ES-I3 (cell line): ENCODE measurements around the gene MFSD2A.
"Not testable (repeated sequence)": the region's sequence is repeated elsewhere in the genome, so short reads cannot be mapped to it uniquely, and the experiment has no call there.

ENCODE experiments used
- H3K36me3 ChIP-seq: 2 replicates; pipeline ENCODE4 v1.6.1; 2013; ENCODE audit warnings: mild to moderate bottlenecking, low read length, control low read depth, moderate library complexity; ENCODE audit not compliant: insufficient read depth
- H3K4me1 ChIP-seq: 2 replicates; pipeline ENCODE4 v1.6.1; 2013; ENCODE audit warnings: mild to moderate bottlenecking, control low read depth, low read length; ENCODE audit not compliant: insufficient read depth
- H3K9ac ChIP-seq: 2 replicates; pipeline ENCODE4 v1.6.1; 2013; ENCODE audit warnings: low read depth, mild to moderate bottlenecking, low read length, moderate library complexity
- H3K9me3 ChIP-seq: 2 replicates; pipeline ENCODE4 v1.6.1; 2013; ENCODE audit warnings: mild to moderate bottlenecking, low read length, moderate library complexity; ENCODE audit not compliant: control insufficient read depth, insufficient read depth

MFSD2A gene

DNA sequence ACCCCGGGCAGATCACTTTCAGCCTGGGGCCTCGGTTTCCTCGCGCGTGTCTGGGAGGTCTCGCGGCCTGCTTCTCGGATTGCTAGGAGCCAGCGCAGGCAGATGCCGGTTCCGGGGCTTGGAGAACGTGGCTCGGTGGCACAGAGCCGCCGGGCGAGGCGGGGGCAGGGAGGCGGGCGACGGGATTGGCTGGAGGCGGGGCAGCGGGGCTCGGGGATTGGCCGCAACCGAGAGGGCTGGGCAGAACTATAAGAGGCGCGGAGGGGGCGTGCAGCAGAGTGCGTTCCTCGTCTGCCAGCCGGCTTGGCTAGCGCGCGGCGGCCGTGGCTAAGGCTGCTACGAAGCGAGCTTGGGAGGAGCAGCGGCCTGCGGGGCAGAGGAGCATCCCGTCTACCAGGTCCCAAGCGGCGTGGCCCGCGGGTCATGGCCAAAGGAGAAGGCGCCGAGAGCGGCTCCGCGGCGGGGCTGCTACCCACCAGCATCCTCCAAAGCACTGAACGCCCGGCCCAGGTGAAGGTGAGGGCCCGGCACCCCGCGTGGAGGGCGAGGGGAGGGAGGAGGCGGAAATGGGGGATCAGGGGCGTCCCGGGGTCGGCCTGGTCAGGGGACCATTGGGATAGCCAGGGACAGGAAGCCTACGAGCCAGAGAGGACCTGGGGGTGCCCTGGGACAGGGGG lies at the start of gene MFSD2A:
TSS of gene MFSD2A (plus strand) at position 276 of the 677 bp plus-strand sequence. CDS start at position 424, 148 bp downstream.
- Histone ChIP-seq H3K36me3 (no peaks in the 10 kb centered on the region), H3K9ac (peak within 1 kb of the TSS; percentile 53), H3K4me1 (no peaks in the 10 kb centered on the region; the same call in 1 of the 2 replicates), H3K9me3 (no peaks in the 10 kb centered on the region)

DNA sequence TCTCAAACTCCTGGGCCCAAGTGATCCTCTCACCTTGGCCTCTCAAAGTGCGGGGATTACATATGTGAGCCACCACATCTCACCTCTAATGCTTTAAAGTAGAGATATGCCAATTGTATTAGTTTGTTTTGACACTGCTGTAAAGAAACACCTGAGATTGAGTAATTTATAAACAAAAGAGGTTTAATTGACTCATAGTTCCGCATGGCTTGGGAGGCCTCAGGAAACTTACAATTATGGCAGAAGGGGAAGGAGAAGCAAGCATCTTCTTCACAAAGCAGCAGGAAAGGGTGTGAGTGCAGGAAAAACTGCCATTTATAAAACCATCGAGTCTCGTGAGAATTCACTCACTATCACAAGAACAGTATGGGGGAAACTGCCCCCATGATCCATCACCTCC lies 49.8 kb upstream of the MFSD2A start:
- no peak overlapping the region for H3K9ac ChIP-seq
- no peaks in the 10 kb centered on the region for H3K36me3 ChIP-seq
- no peaks in the 10 kb centered on the region for H3K4me1 ChIP-seq
- H3K9me3 ChIP-seq, result peaks cover 8% of the 10 kb centered on the region

DNA sequence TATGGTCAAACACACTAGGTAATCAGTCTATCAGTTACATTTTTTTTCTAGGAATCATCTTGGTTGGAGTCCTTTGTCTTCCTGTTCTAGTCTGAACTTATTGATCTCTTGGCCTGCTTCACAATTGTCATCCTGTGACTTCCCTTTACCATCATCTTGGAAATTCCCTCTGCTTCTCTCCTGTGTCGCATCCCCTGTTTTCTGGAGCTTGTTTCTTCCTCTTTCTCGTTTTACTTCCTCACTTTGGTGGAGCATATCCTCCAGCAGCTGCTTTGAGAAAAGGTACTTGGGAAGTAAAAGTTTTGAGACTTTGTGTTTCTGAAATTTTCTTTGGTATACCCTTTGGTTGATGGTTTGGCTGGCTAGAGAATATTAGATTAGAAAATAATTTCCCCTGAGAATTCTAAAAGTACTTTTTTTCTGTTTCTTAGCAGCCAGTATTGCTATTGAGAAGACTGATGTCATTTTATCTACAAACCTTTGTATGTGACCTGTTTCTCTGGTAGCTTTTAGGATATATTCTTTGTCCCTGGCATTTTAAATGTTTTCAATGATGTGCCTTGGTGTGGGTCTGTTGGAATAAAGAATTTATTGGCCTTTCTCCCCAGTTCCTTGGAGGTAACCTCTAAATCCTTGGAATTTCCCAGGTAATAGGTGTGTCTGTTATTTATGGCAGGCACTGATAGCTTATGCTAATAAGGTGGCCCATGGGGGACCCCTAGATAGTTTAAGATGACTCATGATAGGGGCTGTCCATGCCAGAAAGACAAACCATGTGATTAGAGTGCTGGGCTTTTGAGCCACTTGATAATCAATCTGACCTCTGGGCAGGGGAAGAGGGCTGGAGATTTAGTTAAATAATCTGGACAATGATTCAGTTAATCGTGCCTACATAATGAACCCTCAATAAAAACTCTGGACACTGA lies 47.2 kb upstream of the MFSD2A start:
- no peaks in the 10 kb centered on the region for H3K4me1 ChIP-seq
- no peak overlapping the region for H3K9ac ChIP-seq
- H3K36me3 ChIP-seq, result no peaks in the 10 kb centered on the region

DNA sequence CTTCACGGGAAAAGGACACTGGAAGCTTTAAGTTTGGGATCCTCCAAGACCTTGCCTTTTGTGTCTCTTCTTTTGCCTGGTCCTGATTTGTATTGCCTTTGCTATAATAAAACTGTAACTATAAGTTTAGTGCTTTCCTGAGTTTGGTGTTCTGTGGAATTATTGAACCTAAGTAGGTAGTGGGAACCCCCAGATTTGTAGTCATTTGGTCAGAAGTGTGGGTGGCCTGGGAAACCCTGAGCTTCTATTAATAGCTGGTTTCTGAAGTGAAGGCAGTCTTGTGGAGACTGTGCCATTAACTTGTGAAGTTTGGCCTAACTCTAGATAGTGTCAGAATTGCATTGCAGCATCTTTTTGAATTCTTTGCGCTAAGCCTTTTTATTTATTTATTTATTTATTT lies 46.4 kb upstream of the MFSD2A start:
- no peaks in the 10 kb centered on the region for H3K4me1 ChIP-seq
- peaks cover 8% of the 10 kb centered on the region for H3K9me3 ChIP-seq
- no peak overlapping the region for H3K9ac ChIP-seq
- no peaks in the 10 kb centered on the region for H3K36me3 ChIP-seq

More for the DNA sequence above, 47.2 kb upstream of the MFSD2A start:
- peaks cover 8% of the 10 kb centered on the region for H3K9me3 ChIP-seq

DNA sequence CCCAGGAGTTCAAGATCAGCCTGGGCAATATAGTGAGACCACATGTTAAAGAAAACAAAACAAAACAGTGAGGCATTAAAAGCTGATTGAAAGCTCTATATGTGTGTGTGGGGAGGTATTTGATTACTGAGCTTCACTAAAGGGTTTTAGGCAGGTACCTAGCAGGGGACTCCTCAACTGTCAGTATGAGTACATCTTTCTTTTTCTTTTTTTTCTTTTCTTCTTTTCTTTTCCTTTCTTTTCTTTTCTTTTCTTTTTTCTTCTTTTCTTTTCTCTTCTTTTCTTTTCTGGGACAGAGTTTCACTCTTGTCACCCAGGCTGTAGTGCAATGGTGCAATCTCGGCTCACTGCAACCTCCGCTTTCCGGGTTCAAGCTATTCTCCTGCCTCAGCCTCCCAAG lies 44.7 kb upstream of the MFSD2A start:
- no peak overlapping the region for H3K9ac ChIP-seq
- H3K9me3 ChIP-seq, result peaks cover 8% of the 10 kb centered on the region
- H3K4me1 ChIP-seq, result no peaks in the 10 kb centered on the region
- no peaks in the 10 kb centered on the region for H3K36me3 ChIP-seq

DNA sequence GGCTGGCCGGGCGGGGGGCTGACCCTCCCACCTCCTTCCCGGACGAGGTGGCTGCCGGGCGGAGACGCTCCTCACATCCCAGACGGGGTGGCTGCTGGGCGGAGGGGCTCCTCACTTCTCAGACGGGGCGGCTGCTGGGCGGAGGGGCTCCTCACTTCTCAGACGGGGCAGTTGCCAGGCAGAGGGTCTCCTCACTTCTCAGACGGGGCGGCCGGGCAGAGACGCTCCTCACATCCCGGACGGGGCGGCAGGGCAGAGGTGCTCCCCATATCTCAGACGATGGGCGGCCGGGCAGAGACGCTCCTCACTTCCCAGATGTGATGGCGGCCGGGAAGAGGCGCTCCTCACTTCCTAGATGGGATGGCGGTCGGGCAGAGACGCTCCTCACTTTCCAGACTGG lies 41.8 kb upstream of the MFSD2A start:
- not testable (repeated sequence) for H3K9ac ChIP-seq, H3K36me3 ChIP-seq, H3K4me1 ChIP-seq, H3K9me3 ChIP-seq

DNA sequence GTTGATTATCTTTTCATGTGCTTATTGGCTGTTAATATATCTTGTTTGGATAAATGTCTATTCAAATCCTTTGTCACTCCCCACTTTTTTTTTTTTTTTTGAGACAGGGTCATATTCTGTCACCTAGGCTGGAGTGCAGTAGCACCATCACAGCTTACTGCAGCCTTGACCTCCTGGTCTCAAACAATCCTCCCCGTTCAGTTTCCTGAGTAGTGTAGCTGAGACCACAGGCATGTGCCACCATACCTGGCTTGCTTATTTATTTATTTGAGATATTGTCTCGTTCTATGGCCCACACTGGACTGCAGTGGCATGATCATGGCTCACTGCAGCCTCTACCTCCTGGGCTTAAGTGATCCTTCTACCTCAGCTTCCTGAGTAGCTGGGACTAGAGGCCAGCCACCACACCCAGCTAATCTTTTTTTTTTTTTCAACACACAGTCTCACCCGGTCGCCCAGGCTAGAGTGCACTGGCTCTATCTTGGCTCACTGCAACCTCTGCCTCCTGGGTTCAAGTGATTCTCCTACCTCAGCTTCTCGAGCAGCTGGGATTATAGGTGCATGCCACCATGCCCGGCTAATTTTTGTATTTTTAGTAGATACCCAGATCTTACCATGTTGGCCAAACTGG lies 39.3 kb upstream of the MFSD2A start:
- Histone ChIP-seq H3K9ac (no peak overlapping the region), H3K4me1 (no peaks in the 10 kb centered on the region), H3K9me3 (no peaks in the 10 kb centered on the region), H3K36me3 (no peaks in the 10 kb centered on the region)

DNA sequence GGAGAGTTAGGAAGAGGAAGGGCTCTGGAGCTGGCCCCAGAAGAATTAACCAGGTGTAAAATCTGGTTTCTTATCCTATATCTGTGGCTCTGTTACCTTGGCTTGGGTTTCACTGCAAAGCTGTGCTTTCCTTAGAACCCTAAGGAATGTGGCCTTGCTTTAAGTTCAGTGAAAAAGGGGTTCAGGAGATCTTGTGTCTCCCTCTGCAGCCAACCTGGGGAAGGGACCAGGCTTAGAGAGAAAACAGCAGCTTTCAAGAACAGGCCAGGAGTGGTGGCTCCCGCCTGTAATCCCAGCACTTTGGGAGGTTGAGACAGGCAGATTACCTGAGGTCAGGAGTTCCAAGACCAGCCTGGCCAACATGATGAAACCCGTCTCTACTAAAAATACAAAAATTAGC lies 37.1 kb upstream of the MFSD2A start:
- Histone ChIP-seq H3K36me3 (no peaks in the 10 kb centered on the region), H3K4me1 (peaks cover 9% of the 10 kb centered on the region; the same call in 1 of the 2 replicates), H3K9me3 (no peaks in the 10 kb centered on the region), H3K9ac (no peak overlapping the region)

DNA sequence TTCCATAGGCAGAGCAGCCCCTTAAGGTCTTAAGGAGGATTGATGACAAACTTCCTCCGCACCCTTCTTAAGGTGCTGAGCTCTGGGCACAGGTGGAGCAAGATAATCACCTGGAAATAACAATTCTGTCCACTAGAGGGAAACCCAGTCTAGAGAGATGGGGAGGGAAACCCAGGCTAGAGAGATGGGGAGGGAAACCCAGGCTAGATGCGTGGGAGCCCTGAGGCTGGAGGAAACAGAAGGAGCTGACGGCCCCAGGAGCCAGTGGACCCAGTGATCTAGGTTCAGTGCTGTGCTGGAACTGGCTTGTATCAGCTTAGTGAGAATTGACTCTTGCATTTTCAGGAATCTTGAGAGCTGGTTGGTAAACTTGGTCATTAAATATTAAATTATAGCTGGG lies 35.4 kb upstream of the MFSD2A start:
- Histone ChIP-seq H3K9me3 (no peaks in the 10 kb centered on the region), H3K4me1 (peaks cover 9% of the 10 kb centered on the region; the same call in 1 of the 2 replicates), H3K36me3 (no peaks in the 10 kb centered on the region)

DNA sequence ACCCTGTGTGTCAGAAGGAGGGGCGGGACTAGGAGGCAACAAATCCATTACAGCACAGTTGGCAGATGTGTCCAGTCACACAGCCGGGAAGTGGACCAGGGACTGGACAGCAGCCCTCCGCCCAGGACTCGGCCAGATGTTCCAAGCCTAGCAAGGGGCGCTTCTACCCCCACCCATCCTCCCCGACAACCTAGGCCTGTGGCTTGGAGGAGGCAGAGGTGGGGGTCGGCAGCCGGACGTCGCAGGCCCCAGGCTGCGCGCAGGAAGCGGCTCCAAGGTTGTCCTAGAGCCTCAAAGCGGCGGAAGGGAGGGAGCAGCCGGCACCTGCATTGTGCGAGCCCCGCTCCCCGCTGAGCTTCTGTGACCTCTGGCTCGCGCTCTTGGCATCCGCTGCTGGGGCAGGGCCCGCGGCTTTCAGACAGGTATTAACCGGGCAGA lies 32.7 kb upstream of the MFSD2A start:
- H3K36me3 ChIP-seq, result no peaks in the 10 kb centered on the region
- H3K9ac ChIP-seq, result peak overlapping the region; percentile 45; the same call in 1 of the 2 replicates

More for the DNA sequence above, 35.4 kb upstream of the MFSD2A start:
- no peak overlapping the region for H3K9ac ChIP-seq

DNA sequence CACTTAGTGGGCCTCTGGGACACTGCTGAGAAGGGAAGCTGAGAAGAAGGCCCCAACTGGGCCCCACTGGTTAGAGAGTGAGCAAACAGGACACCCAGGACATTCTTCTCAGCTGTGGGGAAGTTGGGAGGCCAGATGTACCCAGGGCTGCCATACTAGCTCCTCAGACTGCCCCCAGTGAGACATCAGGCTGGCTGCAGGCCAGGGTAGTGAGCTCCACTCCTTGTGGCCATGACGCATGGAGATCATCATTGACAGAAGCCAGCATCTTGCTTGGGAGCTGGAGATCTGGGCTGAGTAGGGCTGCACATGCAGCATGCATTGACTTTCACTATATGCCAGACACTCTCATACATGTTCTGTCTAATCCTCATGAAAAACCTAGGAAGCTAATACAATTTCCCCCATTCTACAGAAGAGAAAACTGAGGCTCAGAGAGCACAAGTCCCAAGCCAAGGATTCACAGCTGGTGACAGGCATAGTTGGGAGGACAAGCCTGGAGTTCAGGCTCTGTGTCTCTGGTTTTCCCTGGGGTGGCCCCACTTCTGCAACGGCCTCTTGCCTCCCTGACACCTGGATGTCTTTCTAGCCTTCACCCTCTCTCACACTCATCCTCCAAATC lies 29.1 kb upstream of the MFSD2A start:
- Histone ChIP-seq H3K9ac (no peak overlapping the region), H3K4me1 (peaks cover 9% of the 10 kb centered on the region; the same call in 1 of the 2 replicates), H3K9me3 (no peaks in the 10 kb centered on the region), H3K36me3 (no peaks in the 10 kb centered on the region)

More for the DNA sequence above, 32.7 kb upstream of the MFSD2A start:
- H3K9me3 ChIP-seq, result no peaks in the 10 kb centered on the region
- peaks cover 9% of the 10 kb centered on the region; the same call in 1 of the 2 replicates for H3K4me1 ChIP-seq

DNA sequence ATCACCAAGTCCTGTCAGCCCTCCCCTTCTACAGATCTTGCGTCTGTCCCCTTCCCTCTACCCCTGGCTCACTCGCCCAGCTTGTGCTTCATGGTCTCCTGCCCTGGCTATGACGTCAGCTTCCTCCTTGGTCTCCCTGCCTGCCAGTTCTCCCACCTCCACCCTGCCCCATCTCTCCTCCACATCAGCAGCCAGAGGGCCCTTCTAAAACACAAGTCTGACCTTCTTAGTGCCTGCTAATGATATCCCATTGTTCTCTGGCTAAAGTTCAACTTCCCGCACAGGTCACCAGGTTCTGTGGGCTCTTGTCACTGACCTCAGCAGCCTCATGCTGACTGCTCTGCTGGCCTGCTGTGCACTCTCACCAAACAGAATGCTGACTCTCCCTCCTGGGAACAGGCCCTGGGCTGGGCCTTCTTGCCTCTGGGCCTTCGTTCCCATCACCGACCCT lies 28.6 kb upstream of the MFSD2A start:
- Histone ChIP-seq H3K9me3 (no peaks in the 10 kb centered on the region), H3K9ac (no peak overlapping the region)

DNA sequence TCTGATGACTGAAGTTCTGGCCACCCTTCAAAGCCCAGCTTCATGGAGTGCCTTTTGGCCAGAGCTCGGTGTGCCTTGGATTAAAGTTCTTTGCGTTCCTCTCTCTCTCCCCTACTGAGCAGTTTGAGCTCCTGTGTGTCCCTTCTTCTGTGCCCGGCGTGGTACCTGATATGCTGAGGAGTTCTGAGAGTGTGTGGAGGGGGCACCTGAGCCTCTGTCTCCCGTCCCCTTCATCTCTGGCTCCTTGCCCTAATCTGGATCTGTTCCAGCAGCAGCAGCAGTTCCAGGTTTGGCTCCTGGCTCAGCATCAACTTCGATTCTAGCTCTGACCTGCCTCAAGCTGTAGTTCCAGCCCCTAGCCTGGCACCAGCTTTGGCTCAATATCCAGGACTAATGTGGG lies 28.1 kb upstream of the MFSD2A start:
- peaks cover 3% of the 10 kb centered on the region; the same call in 1 of the 2 replicates for H3K4me1 ChIP-seq
- H3K9me3 ChIP-seq, result no peaks in the 10 kb centered on the region
- no peaks in the 10 kb centered on the region for H3K36me3 ChIP-seq
- no peak overlapping the region for H3K9ac ChIP-seq

More for the DNA sequence above, 28.6 kb upstream of the MFSD2A start:
- Histone ChIP-seq H3K36me3 (no peaks in the 10 kb centered on the region), H3K4me1 (peaks cover 8% of the 10 kb centered on the region; the same call in 1 of the 2 replicates)

DNA sequence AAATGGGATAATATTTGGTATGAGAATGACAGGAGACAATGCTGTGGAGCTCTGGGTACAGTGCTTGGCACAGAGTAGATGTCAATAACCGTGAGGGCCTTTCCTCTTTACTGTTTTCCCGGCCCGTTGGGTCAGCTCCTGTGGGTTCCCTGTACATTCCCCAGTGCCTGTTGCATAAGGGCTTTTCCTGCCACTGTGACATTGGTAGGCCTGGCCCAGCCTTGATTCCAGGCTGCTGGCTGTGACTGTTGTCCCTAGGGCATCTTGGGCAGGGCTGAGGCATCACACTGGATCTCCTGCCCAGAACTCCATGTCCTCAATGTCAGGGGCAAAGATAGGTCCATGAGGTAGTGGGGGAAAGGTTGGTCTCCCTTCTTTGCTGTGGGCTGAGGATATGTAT lies 27.4 kb upstream of the MFSD2A start:
- no peaks in the 10 kb centered on the region; the same call in 1 of the 2 replicates for H3K4me1 ChIP-seq
- H3K36me3 ChIP-seq, result no peaks in the 10 kb centered on the region
- H3K9ac ChIP-seq, result no peak overlapping the region
- H3K9me3 ChIP-seq, result no peaks in the 10 kb centered on the region
